ENCODE results near the gene DARS2. TPM values are rescaled to one million over a fixed set of nuclear protein-coding genes. Genes with fewer than 3 reads are reported as not detected.

Gene DARS2
- total RNA-seq, 2 donors from 2014 or later = 16.3 to 22.2 TPM

GRCh38 chr1:173864179-173864867, 39.9 kb downstream of the DARS2 start:
- no peak for DNase-seq
- Mint-ChIP-seq H3K36me3 (ENCODE audit: insufficient read depth in 2 of 2) (peaks cover 31 to 46% of the 10 kb centered on the region in 2 donors), H3K4me3 (peak overlapping the region; percentile 95 to 99), H3K27ac (peak overlapping the region; percentile 95), H3K9me3 (no peaks in the 10 kb centered on the region), H3K4me1 (ENCODE audit: low read depth) (peaks cover 42% of the 10 kb centered on the region), H3K27me3 (ENCODE audit: low read depth) (no peaks in the 10 kb centered on the region)
- ATAC-seq (replicated peaks in 1 of 2) = no peak

- no peak for DNase-seq
- Mint-ChIP-seq H3K27ac (peak overlapping the region; percentile 95), H3K36me3 (ENCODE audit: insufficient read depth in 2 of 2) (peaks cover 31 to 42% of the 10 kb centered on the region in 2 donors), H3K4me3 (peak overlapping the region; percentile 95 to 99), H3K4me1 (ENCODE audit: low read depth) (peaks cover 55% of the 10 kb centered on the region), H3K27me3 (ENCODE audit: low read depth) (no peaks in the 10 kb centered on the region), H3K9me3 (no peaks in the 10 kb centered on the region)
- no peak for ATAC-seq (replicated peaks in 1 of 2)
These were observed 41.1 kb downstream of the DARS2 start for GRCh38 chr1:173865468-173866164.

DNA sequence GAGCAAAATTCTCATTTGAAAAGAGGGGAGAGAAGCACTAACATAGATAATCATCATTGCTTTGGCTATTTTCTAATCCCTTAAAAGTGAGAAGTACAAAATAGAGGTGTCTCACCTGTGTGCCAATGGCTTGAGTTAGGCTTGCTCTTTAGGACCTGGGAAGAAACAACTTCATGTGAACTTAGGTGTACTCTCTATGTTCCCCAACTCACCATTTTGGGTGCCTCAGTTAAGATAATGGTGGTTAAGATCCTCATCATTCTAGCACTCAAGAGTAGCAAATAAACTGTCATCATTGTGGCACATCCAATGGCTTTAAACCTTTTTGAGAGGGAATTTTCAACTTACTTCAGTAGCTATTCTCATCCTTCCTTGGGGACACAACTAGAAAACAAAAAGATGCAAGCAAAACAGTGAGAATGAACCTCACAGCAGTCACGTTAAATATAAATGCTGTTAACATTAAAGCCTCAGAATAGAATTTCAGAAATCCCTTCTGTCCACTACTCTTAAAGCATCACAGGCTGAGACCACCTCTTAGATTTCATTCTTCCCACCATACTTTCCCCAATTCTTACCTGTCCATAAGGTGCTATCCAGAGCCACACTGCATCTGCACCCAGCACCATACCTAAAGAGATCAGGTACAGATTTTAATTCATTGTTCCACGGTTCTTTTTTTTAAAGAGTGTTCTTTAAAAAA, 42.1 kb downstream of the DARS2 start:
- Mint-ChIP-seq H3K4me3 (peak overlapping the region; percentile 95 to 99), H3K4me1 (ENCODE audit: low read depth) (peaks cover 64% of the 10 kb centered on the region), H3K27ac (peak overlapping the region; percentile 95), H3K36me3 (ENCODE audit: insufficient read depth in 2 of 2) (peaks cover 31 to 44% of the 10 kb centered on the region in 2 donors), H3K9me3 (no peaks in the 10 kb centered on the region), H3K27me3 (ENCODE audit: low read depth) (no peaks in the 10 kb centered on the region)
- DNase-seq (no peak), ATAC-seq (replicated peaks in 1 of 2) (no peak)

GRCh38 chr1:173867141-173867752, 42.8 kb downstream of the DARS2 start:
- DNase-seq = peak; percentile 20 to 28
- peak overlapping the region; percentile 95 for H3K27ac Mint-ChIP-seq
- no peak for ATAC-seq (replicated peaks in 1 of 2)
- peaks cover 69% of the 10 kb centered on the region for H3K4me1 Mint-ChIP-seq (ENCODE audit: low read depth)
- H3K9me3 Mint-ChIP-seq = no peaks in the 10 kb centered on the region
- H3K36me3 Mint-ChIP-seq (ENCODE audit: insufficient read depth in 2 of 2) = peaks cover 29 to 44% of the 10 kb centered on the region in 2 donors
- H3K4me3 Mint-ChIP-seq = peak overlapping the region; percentile 95 to 99
- no peaks in the 10 kb centered on the region for H3K27me3 Mint-ChIP-seq (ENCODE audit: low read depth)

- peaks cover 29 to 42% of the 10 kb centered on the region in 2 donors for H3K36me3 Mint-ChIP-seq (ENCODE audit: insufficient read depth in 2 of 2)
- no peaks in the 10 kb centered on the region for H3K27me3 Mint-ChIP-seq (ENCODE audit: low read depth)
- no peaks in the 10 kb centered on the region for H3K9me3 Mint-ChIP-seq
- peak within 1 kb of the TSS; percentile 95 for H3K27ac Mint-ChIP-seq
- H3K4me3 Mint-ChIP-seq = peak within 1 kb of the TSS; percentile 95 to 99
- DNase-seq = peak; percentile 98 to 100
- peaks cover 75% of the 10 kb centered on the region for H3K4me1 Mint-ChIP-seq (ENCODE audit: low read depth)
- ATAC-seq (replicated peaks in 1 of 2) = peak; percentile 77 to 81
These were observed 43.3 kb downstream of the DARS2 start, which contains the start of gene GAS5 for GRCh38 chr1:173867753-173868265. TSS of gene GAS5 (minus strand) at chr1:173867989.

- H3K27me3 Mint-ChIP-seq (ENCODE audit: low read depth) = no peaks in the 10 kb centered on the region
- peak; percentile 94 to 95 for DNase-seq
- H3K36me3 Mint-ChIP-seq (ENCODE audit: insufficient read depth in 2 of 2) = peaks cover 29 to 39% of the 10 kb centered on the region in 2 donors
- peak within 1 kb of the TSS; percentile 95 for H3K27ac Mint-ChIP-seq
- peak within 1 kb of the TSS; percentile 95 to 99 for H3K4me3 Mint-ChIP-seq
- peaks cover 81% of the 10 kb centered on the region for H3K4me1 Mint-ChIP-seq (ENCODE audit: low read depth)
- peak; percentile 66 to 72 for ATAC-seq (replicated peaks in 1 of 2)
- no peaks in the 10 kb centered on the region for H3K9me3 Mint-ChIP-seq
These were observed 44.0 kb downstream of the DARS2 start, which contains the start of gene ZBTB37 for GRCh38 chr1:173868266-173869020. TSS of gene ZBTB37 (plus strand) at chr1:173868380. CDS start at chr1:173870226, 1,846 bp downstream.

DNA sequence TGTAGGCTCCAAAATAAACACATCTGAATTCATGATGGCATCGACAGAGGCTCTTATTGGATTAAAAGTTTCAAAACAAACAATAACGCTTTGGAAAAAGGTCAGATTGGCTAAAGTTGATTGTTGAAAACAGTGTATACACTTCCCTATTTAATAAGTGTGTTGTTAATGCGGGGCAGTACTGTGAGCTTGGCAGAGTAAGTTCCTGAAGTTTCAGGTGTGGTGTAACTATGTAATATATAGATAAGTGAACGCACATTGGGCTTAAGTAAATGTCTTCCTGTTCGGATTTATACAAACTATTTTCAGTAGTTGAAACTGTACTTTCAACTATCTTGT, 44.5 kb downstream of the DARS2 start:
- Mint-ChIP-seq H3K27ac (peak overlapping the region; percentile 92), H3K4me1 (ENCODE audit: low read depth) (peaks cover 78% of the 10 kb centered on the region), H3K27me3 (ENCODE audit: low read depth) (no peaks in the 10 kb centered on the region), H3K36me3 (ENCODE audit: insufficient read depth in 2 of 2) (peaks cover 27 to 34% of the 10 kb centered on the region in 2 donors), H3K4me3 (peak overlapping the region; percentile 95 to 99), H3K9me3 (no peaks in the 10 kb centered on the region)
- no peak for ATAC-seq (replicated peaks in 1 of 2)
- DNase-seq = no peak

GRCh38 chr1:173870252-173871075, 46.0 kb downstream of the DARS2 start:
- peak overlapping the region; percentile 96 for H3K27ac Mint-ChIP-seq
- no peaks in the 10 kb centered on the region for H3K9me3 Mint-ChIP-seq
- H3K4me3 Mint-ChIP-seq = peak overlapping the region; percentile 95 to 99
- ATAC-seq (replicated peaks in 1 of 2) (peak in 1 of 2 donors; percentile 28), DNase-seq (peak; percentile 48 to 56)
- H3K4me1 Mint-ChIP-seq (ENCODE audit: low read depth) = peaks cover 64% of the 10 kb centered on the region
- H3K36me3 Mint-ChIP-seq (ENCODE audit: insufficient read depth in 2 of 2) = peaks cover 16 to 25% of the 10 kb centered on the region in 2 donors
- H3K27me3 Mint-ChIP-seq (ENCODE audit: low read depth) = no peaks in the 10 kb centered on the region

GRCh38 chr1:173871091-173871490, 46.6 kb downstream of the DARS2 start:
- Mint-ChIP-seq H3K27ac (peak overlapping the region; percentile 96), H3K4me1 (ENCODE audit: low read depth) (peaks cover 57% of the 10 kb centered on the region), H3K4me3 (peak overlapping the region; percentile 95 to 99), H3K9me3 (no peaks in the 10 kb centered on the region), H3K27me3 (ENCODE audit: low read depth) (no peaks in the 10 kb centered on the region), H3K36me3 (ENCODE audit: insufficient read depth in 2 of 2) (peaks cover 11 to 21% of the 10 kb centered on the region in 2 donors)
- ATAC-seq (replicated peaks in 1 of 2) (no peak), DNase-seq (no peak)

DNA sequence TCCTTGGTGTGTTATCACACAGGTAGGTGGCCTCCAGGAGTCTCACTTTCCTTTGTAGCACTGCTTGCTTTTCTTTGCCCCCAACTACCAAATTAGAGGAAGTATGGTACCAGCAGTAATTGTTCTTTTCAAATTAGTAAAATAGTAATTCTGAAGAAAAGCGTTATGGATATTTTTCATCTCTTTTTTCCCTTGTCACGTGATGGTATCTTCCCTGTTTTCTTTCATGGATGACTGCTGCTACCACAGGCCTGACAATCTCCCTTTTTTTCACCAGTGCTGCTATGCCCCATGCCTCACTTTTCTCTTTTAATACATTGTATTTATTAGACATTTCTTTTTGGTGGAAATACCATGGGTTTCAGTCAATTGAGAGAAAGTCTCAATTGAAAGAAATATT, 47.0 kb downstream of the DARS2 start:
- Mint-ChIP-seq H3K36me3 (ENCODE audit: insufficient read depth in 2 of 2) (peaks cover 8 to 17% of the 10 kb centered on the region in 2 donors), H3K27me3 (ENCODE audit: low read depth) (no peaks in the 10 kb centered on the region), H3K27ac (peak overlapping the region; percentile 96), H3K4me3 (peak overlapping the region; percentile 5 to 95), H3K9me3 (no peaks in the 10 kb centered on the region), H3K4me1 (ENCODE audit: low read depth) (peaks cover 53% of the 10 kb centered on the region)
- DNase-seq = no peak
- no peak for ATAC-seq (replicated peaks in 1 of 2)

- no peaks in the 10 kb centered on the region for H3K9me3 Mint-ChIP-seq
- no peaks in the 10 kb centered on the region for H3K27me3 Mint-ChIP-seq (ENCODE audit: low read depth)
- H3K27ac Mint-ChIP-seq = no peak overlapping the region
- H3K4me3 Mint-ChIP-seq = no peak overlapping the region
- H3K36me3 Mint-ChIP-seq (ENCODE audit: insufficient read depth in 2 of 2) = peaks cover 3 to 14% of the 10 kb centered on the region in 2 donors
- ATAC-seq (replicated peaks in 1 of 2) (no peak), DNase-seq (no peak)
- peaks cover 17% of the 10 kb centered on the region for H3K4me1 Mint-ChIP-seq (ENCODE audit: low read depth)
These were observed 52.3 kb downstream of the DARS2 start for GRCh38 chr1:173876732-173877131.
